ENCODE data around the gene TIRAP.
"Not testable (repeated sequence)": the region's sequence is repeated elsewhere in the genome, so short reads cannot be mapped to it uniquely, and the experiment has no call there.

TIRAP gene

GRCh38 chr11:126282736-126283591 lies at the start of gene TIRAP:
TIRAP (plus strand) TSS chr11:126283093; CDS start chr11:126290895, 7,802 bp downstream.
- DNase-seq, result peak; percentile 44 to 70

- no peak for DNase-seq
These were observed 49.5 kb upstream of the TIRAP start for GRCh38 chr11:126233391-126233790.

- DNase-seq, result no peak
These were observed 36.3 kb upstream of the TIRAP start for GRCh38 chr11:126246636-126247035.

- DNase-seq, result no peak
These were observed 29.6 kb upstream of the TIRAP start for GRCh38 chr11:126253265-126253664.

- DNase-seq, result no peak
These were observed 28.1 kb upstream of the TIRAP start for GRCh38 chr11:126254819-126255218.

GRCh38 chr11:126255507-126255906 lies 27.4 kb upstream of the TIRAP start:
- DNase-seq, result not testable (repeated sequence)

GRCh38 chr11:126256216-126256615 lies 26.7 kb upstream of the TIRAP start:
- DNase-seq, result no peak

GRCh38 chr11:126257144-126257543 lies 25.7 kb upstream of the TIRAP start:
- no peak for DNase-seq

GRCh38 chr11:126257764-126258163 lies 25.1 kb upstream of the TIRAP start:
- DNase-seq, result no peak

- no peak for DNase-seq
These were observed 20.7 kb upstream of the TIRAP start for GRCh38 chr11:126262216-126262615.

GRCh38 chr11:126263489-126263888 lies 19.4 kb upstream of the TIRAP start:
- no peak for DNase-seq

GRCh38 chr11:126265811-126266210 lies 17.1 kb upstream of the TIRAP start:
- no peak for DNase-seq

GRCh38 chr11:126267650-126268049 lies 15.2 kb upstream of the TIRAP start:
- no peak for DNase-seq

GRCh38 chr11:126268361-126268707 lies 14.6 kb upstream of the TIRAP start:
- no peak for DNase-seq

GRCh38 chr11:126268708-126269579 lies 13.9 kb upstream of the TIRAP start, which contains the start of the genes FOXRED1 and SRPRA:
FOXRED1 (plus strand) TSS chr11:126269154; CDS start chr11:126269207, 53 bp downstream.
SRPRA (minus strand) TSS chr11:126268895; CDS start chr11:126268804, 91 bp downstream.
- DNase-seq, result peak; percentile 99 to 100

- DNase-seq, result no peak
These were observed 5.6 kb upstream of the TIRAP start for GRCh38 chr11:126277322-126277721.

- DNase-seq, result no peak
These were observed 5.1 kb upstream of the TIRAP start for GRCh38 chr11:126277780-126278179.

GRCh38 chr11:126279191-126279590 lies 3.7 kb upstream of the TIRAP start:
- DNase-seq, result no peak

- DNase-seq, result no peak
These were observed 2.3 kb upstream of the TIRAP start for GRCh38 chr11:126280595-126280994.

- no peak for DNase-seq
These were observed 1.6 kb upstream of the TIRAP start for GRCh38 chr11:126281245-126281644.

- no peak for DNase-seq
These were observed 1.2 kb upstream of the TIRAP start for GRCh38 chr11:126281666-126282175.

GRCh38 chr11:126282361-126282735 lies 545 bp upstream of the TIRAP start:
- DNase-seq, result peak; percentile 17 to 40

- peak; percentile 73 to 82 for DNase-seq
These were observed 1.9 kb downstream of the TIRAP start for GRCh38 chr11:126284829-126285228.

Data from CD4-positive, alpha-beta T cell treated with Interferon alpha-2 for 1 hour (primary cell).